DND-41 (cell line): Measurements from ENCODE around the gene ALDH3B2.

ENCODE experiments used
- CTCF ChIP-seq: IDR thresholded peaks from 2 replicates; pipeline ENCODE4 v1.5.1; 2012; ENCODE audit warnings: borderline replicate concordance, low read length, moderate library complexity, mild to moderate bottlenecking; ENCODE audit not compliant: poor library complexity, severe bottlenecking; ENCODE audit errors: extremely low read depth
- EZH2 ChIP-seq: IDR thresholded peaks from 3 replicates; pipeline ENCODE4 v1.6.1; 2012; ENCODE audit warnings: borderline replicate concordance, low read depth, mild to moderate bottlenecking, moderate library complexity, low read length, inconsistent platforms; ENCODE audit not compliant: severe bottlenecking

GRCh38 chr11:67627812-67628624 is 46.4 kb downstream of the ALDH3B2 start:
- TF ChIP-seq CTCF = no peak
- TF ChIP-seq EZH2 = no peak
